Fibroblast of villous mesenchyme (primary cell): ENCODE results near the gene MYLK3. TPM values are rescaled to one million over a fixed set of nuclear protein-coding genes. Genes with fewer than 3 reads are reported as not detected.

Experiments used
- DNase-seq: peaks from one replicate; pipeline ENCODE4 v3.0.0-alpha.2; 2010; ENCODE audit warnings: low read depth
- H3K4me3 ChIP-seq: 2 replicates; pipeline ENCODE4 v1.5.1; 2011; ENCODE audit warnings: low read depth, mild to moderate bottlenecking, low read length
- total RNA-seq: library from RNA; depleted of rRNA; stranded (reverse); fragments of >200 nt; gene quantifications from 2 replicates; pipeline ENCODE4 v1.2.3, GENCODE V29; 2012
- TF ChIP-seq, protein P1 (sequence below): IDR thresholded peaks from 2 replicates; pipeline ENCODE4 v1.5.1; 2012; ENCODE audit warnings: low read depth, mild to moderate bottlenecking, low read length; ENCODE audit not compliant: insufficient read depth

The MYLK3 gene
- total RNA-seq, 1 donor: under 0.01 TPM

DNA sequence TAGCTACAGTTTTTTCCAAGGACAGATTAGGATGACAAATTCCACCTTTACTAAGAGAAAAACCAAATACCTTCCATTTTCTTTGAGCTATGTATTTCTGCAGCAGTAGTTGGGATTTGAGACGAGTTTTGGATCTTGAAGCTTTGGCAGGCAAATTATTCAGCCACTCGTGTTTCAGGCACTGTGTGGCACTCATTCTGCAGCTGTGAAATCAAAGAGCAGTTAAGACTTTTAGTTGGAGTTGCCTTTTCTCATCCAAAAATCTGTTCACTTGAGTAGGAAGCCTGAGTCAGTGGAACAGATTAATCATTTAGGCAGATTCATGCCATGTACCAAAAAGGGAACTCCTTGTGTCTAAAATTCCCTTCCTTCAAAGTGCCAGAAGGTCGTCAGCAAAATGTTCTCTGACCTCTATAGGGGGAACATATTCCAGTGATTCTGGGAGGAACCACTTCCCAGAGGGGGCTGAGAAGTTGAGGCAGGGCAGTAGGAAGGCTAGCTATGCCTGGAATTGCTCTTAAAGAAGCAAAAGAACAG lies 38.6 kb downstream of the MYLK3 start:
- no peak overlapping the region for H3K4me3 ChIP-seq
- TF ChIP-seq, protein P1, sequence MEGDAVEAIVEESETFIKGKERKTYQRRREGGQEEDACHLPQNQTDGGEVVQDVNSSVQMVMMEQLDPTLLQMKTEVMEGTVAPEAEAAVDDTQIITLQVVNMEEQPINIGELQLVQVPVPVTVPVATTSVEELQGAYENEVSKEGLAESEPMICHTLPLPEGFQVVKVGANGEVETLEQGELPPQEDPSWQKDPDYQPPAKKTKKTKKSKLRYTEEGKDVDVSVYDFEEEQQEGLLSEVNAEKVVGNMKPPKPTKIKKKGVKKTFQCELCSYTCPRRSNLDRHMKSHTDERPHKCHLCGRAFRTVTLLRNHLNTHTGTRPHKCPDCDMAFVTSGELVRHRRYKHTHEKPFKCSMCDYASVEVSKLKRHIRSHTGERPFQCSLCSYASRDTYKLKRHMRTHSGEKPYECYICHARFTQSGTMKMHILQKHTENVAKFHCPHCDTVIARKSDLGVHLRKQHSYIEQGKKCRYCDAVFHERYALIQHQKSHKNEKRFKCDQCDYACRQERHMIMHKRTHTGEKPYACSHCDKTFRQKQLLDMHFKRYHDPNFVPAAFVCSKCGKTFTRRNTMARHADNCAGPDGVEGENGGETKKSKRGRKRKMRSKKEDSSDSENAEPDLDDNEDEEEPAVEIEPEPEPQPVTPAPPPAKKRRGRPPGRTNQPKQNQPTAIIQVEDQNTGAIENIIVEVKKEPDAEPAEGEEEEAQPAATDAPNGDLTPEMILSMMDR: no peak
- no peak for DNase-seq

DNA sequence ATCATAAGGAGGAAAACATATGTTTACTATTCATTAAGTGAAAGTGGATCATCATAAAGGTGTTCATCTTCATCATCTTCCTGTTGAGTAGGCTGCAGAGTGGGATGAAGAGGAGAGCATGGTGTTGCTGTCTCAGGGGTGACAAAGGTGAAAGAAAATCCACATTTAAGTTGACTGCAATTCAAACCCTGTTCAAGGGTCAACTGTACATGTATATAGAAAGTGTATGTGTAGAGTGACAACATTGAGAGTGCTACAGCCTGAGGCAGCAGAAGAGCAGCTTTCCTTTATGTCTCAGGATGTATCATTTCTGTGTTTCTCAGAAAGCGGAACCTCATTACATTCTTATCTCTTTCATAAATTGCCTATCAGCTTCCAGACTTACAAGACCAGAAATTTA lies 41.5 kb downstream of the MYLK3 start:
- TF ChIP-seq, protein P1: no peak
- no peak for DNase-seq
- no peak overlapping the region for H3K4me3 ChIP-seq

DNA sequence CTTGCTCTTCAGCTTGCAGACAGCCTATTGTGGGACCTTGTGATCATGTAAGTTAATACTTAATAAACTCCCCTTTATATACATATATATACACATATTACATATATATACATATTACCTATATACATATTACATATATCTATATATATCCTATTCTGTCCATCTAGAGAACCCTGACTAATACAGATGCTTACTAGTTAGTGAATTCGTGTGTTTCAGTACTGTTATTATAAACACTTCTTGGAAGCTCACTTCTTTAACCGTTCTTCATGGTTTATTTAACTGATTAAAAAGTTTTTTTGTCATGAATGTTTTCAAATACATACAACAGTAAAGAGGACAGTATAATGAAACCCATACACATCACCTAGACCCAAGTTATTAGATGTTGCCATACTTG lies 46.1 kb downstream of the MYLK3 start:
- TF ChIP-seq, protein P1: no peak
- no peak for DNase-seq
- no peak overlapping the region for H3K4me3 ChIP-seq

DNA sequence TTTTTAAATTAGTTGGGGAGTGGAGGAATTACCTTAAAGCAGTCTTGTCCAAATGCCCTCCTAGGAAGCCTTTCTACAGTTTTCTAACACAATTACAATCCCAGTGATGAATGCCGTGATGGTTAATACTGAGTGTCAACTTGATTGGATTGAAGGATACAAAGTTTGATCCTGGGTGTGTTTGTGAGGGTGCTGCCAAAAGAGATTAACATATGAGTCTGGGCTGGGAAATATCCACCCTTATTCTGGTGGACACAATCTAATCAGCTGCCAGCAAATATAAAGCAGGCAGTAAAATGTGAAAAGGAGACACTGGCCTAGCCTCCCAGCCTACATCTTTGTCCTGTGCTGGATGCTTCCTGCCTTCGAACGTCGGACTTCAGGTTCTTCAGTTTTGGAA lies 46.5 kb downstream of the MYLK3 start:
- DNase-seq: no peak
- TF ChIP-seq, protein P1: no peak
- H3K4me3 ChIP-seq: no peak overlapping the region

DNA sequence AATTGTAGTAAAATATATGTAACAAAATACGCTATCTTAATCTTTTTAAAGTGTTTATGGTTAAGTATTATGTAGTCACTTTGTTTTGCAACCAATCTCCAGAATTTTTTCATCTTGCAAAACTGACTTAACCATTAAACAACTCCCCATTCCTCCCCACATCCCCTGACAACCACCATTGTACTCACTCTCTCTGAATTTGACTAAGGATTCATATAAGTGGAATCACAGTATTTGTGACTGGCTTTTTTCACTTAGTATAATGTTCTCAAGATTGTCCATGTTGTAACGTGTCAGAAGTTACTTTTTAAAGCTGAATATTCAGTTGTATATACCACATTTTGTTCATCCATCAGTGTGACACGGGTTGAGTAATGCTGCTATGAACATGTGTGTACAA lies 48.1 kb downstream of the MYLK3 start:
- TF ChIP-seq, protein P1: no peak
- DNase-seq: no peak
- no peak overlapping the region for H3K4me3 ChIP-seq

DNA sequence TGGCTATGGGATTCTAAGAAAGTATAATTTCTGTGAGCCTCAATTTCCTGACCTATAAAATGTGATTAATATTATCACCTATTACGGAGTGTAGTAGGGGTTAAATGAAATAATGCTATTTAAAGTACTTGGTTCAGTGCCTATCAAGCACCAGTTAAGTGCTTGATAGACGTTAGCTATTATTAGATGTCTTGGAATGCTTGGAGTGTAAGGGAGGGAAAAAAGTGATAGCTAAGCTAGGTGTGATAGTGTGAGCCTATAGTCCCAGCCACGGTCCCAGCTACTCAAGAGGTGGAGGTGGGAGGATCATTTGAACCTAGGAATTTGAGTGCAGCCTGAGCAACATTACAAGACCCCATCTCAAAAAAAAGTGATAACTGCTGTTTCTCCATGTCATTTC lies 51.2 kb downstream of the MYLK3 start:
- no peak for DNase-seq
- H3K4me3 ChIP-seq: no peak overlapping the region
- TF ChIP-seq, protein P1: no peak

DNA sequence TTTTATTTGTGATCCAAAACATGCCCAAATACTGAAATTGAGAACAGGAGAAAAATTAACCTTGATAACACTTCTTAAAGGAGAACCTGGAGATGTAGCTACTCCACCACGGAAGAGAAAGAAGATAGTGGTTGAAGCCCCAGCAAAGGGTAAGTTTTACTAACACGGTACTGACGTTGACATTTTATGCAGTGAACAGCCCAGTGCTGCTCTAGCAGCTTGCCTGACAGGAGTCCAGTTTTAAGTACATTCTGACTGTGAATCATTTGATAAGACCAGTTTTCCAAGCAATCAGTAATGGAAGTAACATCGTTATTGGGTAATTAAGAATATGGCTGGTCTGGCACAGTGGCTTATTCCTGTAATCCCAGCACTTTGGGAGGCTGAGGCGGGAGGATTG lies 52.2 kb downstream of the MYLK3 start:
- no peak for DNase-seq
- H3K4me3 ChIP-seq: no peak overlapping the region
- TF ChIP-seq, protein P1: no peak
